Loucy (cell line): ENCODE measurements around the gene STK39.

ENCODE experiments used
- H2AFZ ChIP-seq: fragments of 200-600 bp; sonication (generic); 2 replicates; pipeline ENCODE4 v1.6.0; 2016; ENCODE audit warnings: antibody characterized with exemption, mild to moderate bottlenecking, low read length, moderate library complexity
- H3F3A ChIP-seq: fragments of 200-600 bp; 2 replicates; pipeline ENCODE4 v1.6.0; 2016; ENCODE audit warnings: antibody characterized with exemption, low read depth, mild to moderate bottlenecking
- H3K27me3 ChIP-seq: fragments of 200-600 bp; sonication (generic); 2 replicates; pipeline ENCODE4 v1.6.1; 2014; ENCODE audit warnings: low read length, mild to moderate bottlenecking; ENCODE audit not compliant: insufficient read depth, poor library complexity, severe bottlenecking
- H3K36me3 ChIP-seq: fragments of 200-600 bp; sonication (generic); 2 replicates; pipeline ENCODE4 v1.6.1; 2016; ENCODE audit warnings: low read length; ENCODE audit not compliant: insufficient read depth
- H3K4me1 ChIP-seq: fragments of 200-600 bp; sonication (generic); 2 replicates; pipeline ENCODE4 v1.5.1; 2014; ENCODE audit warnings: low read length, mild to moderate bottlenecking; ENCODE audit not compliant: insufficient read depth, poor library complexity, severe bottlenecking
- H3K4me2 ChIP-seq: fragments of 200-600 bp; sonication (generic); 2 replicates; pipeline ENCODE4 v1.6.0; 2014; ENCODE audit warnings: antibody characterized with exemption, low read length, low read depth, mild to moderate bottlenecking; ENCODE audit not compliant: poor library complexity, severe bottlenecking
- H3K4me3 ChIP-seq: fragments of 200-600 bp; sonication (generic); 2 replicates; pipeline ENCODE4 v1.5.1; 2014; ENCODE audit warnings: low read length, mild to moderate bottlenecking, mixed read lengths; ENCODE audit not compliant: poor library complexity, severe bottlenecking
- H3K79me2 ChIP-seq: fragments of 200-600 bp; sonication (generic); 2 replicates; pipeline ENCODE4 v1.6.1; 2014; ENCODE audit warnings: low read length; ENCODE audit not compliant: insufficient read depth
- H3K9ac ChIP-seq: fragments of 200-600 bp; sonication (generic); 2 replicates; pipeline ENCODE4 v1.6.0; 2014; ENCODE audit warnings: mild to moderate bottlenecking, low read depth, low read length, moderate library complexity; ENCODE audit not compliant: poor library complexity, severe bottlenecking
- H3K9me2 ChIP-seq: fragments of 200-600 bp; sonication (generic); replicated peaks from 2 replicates; pipeline ENCODE4 v1.6.1; 2016; ENCODE audit warnings: low read depth, low read length, mixed read lengths
- H3K9me3 ChIP-seq: fragments of 200-600 bp; sonication (generic); 2 replicates; pipeline ENCODE4 v1.6.1; 2014; ENCODE audit warnings: mild to moderate bottlenecking, antibody characterized with exemption, low read length, low read depth; ENCODE audit not compliant: insufficient read depth
- H4K20me1 ChIP-seq: fragments of 200-600 bp; sonication (generic); 2 replicates; pipeline ENCODE4 v1.6.0; 2014; ENCODE audit warnings: antibody characterized with exemption, low read length, mild to moderate bottlenecking; ENCODE audit not compliant: insufficient read depth, poor library complexity, severe bottlenecking
- EZH2phosphoT487 ChIP-seq: fragments of 200-600 bp; IDR thresholded peaks from 2 replicates; pipeline ENCODE4 v1.6.1; 2018; ENCODE audit warnings: antibody characterized with exemption, mild to moderate bottlenecking, moderate library complexity, borderline replicate concordance
- TF ChIP-seq, protein P1 (sequence below): fragments of 200-600 bp; sonication (generic); conservative IDR thresholded peaks from 2 replicates; pipeline ENCODE4 v1.5.1; 2014; ENCODE audit warnings: mild to moderate bottlenecking, antibody characterized with exemption, low read length

Gene STK39

DNA sequence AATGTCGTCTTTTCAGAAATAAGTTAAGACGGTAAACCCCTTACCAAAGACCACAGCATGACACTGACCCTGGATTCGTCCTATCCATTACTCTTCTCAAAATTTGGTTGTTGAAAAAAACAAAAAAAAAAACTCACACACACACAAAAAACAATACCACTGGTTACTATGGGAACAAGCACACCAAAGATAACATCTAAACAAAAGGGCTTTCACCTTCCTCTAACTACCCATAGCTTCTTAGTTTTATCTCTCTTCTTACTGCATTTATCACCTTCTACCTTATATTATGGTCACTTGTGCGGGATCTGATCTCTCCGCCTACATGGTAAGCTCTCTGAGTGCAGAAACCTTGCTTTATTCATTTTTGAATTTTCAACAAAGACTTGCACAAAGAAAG, 192.7 kb downstream of the STK39 start:
- no peak overlapping the region for H3K4me2 ChIP-seq
- no peak overlapping the region for H3K4me3 ChIP-seq
- H3F3A ChIP-seq: no peaks in the 10 kb centered on the region
- no peak overlapping the region for H2AFZ ChIP-seq
- no peaks in the 10 kb centered on the region for H3K9me3 ChIP-seq
- no peak for TF ChIP-seq EZH2phosphoT487
- TF ChIP-seq, protein P1, sequence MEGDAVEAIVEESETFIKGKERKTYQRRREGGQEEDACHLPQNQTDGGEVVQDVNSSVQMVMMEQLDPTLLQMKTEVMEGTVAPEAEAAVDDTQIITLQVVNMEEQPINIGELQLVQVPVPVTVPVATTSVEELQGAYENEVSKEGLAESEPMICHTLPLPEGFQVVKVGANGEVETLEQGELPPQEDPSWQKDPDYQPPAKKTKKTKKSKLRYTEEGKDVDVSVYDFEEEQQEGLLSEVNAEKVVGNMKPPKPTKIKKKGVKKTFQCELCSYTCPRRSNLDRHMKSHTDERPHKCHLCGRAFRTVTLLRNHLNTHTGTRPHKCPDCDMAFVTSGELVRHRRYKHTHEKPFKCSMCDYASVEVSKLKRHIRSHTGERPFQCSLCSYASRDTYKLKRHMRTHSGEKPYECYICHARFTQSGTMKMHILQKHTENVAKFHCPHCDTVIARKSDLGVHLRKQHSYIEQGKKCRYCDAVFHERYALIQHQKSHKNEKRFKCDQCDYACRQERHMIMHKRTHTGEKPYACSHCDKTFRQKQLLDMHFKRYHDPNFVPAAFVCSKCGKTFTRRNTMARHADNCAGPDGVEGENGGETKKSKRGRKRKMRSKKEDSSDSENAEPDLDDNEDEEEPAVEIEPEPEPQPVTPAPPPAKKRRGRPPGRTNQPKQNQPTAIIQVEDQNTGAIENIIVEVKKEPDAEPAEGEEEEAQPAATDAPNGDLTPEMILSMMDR: no peak
- H3K27me3 ChIP-seq: no peaks in the 10 kb centered on the region
- peaks cover 6% of the 10 kb centered on the region for H3K4me1 ChIP-seq
- H4K20me1 ChIP-seq: no peaks in the 10 kb centered on the region
- peaks cover 39% of the 10 kb centered on the region; the same call in 1 of the 2 replicates for H3K36me3 ChIP-seq
- no peaks in the 10 kb centered on the region for H3K9me2 ChIP-seq
- no peaks in the 10 kb centered on the region for H3K79me2 ChIP-seq
- no peak overlapping the region for H3K9ac ChIP-seq

DNA sequence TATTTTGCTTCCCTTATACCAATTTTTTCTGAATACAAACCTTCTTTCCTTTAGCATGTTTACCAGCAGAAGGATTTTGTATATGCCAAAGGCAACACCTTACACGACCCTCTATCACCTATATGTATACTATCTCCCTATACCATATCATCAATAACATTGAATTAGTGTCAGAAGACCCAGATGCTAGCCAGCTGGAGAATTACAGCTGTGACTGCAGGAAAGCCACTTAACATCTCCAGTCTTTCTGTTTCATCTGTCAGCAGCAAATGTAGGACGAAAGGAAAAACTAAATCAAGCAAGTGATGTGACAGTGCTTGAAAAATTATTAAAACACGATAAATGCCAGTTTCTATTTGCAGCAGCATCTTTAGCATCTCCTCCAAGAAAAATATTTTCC, 193.7 kb downstream of the STK39 start:
- no peak for TF ChIP-seq EZH2phosphoT487
- TF ChIP-seq, protein P1: no peak
- no peaks in the 10 kb centered on the region for H3F3A ChIP-seq
- peaks cover 38% of the 10 kb centered on the region; the same call in 1 of the 2 replicates for H3K36me3 ChIP-seq
- no peak overlapping the region for H2AFZ ChIP-seq
- peaks cover 6% of the 10 kb centered on the region for H3K4me1 ChIP-seq
- H3K4me2 ChIP-seq: no peak overlapping the region
- H4K20me1 ChIP-seq: no peaks in the 10 kb centered on the region
- no peaks in the 10 kb centered on the region for H3K9me2 ChIP-seq
- H3K4me3 ChIP-seq: no peak overlapping the region
- H3K9ac ChIP-seq: no peak overlapping the region
- no peaks in the 10 kb centered on the region for H3K79me2 ChIP-seq
- no peaks in the 10 kb centered on the region for H3K27me3 ChIP-seq
- no peaks in the 10 kb centered on the region for H3K9me3 ChIP-seq

DNA sequence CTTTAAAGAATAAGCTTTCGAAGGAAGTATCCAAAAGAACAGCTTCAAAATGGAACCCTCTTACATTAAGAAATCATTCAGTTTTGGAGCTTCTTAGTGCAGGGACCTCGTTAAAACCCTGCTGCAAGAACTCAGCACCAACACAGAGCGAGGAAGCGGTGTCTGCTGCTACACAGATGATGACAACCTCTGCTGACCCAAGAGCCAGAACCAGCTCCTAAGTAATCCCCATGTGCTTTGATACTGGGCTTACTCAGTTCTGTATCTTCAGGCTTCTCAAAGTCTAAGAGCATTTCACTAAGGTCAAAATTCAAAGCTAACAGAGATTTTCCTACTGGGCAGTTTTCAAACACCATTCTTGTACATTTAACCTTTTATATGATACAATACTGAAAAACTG, 194.6 kb downstream of the STK39 start:
- H3K9me3 ChIP-seq: no peaks in the 10 kb centered on the region
- no peak overlapping the region for H2AFZ ChIP-seq
- no peaks in the 10 kb centered on the region for H3F3A ChIP-seq
- H3K4me2 ChIP-seq: no peak overlapping the region
- no peak overlapping the region for H3K9ac ChIP-seq
- H4K20me1 ChIP-seq: no peaks in the 10 kb centered on the region
- H3K79me2 ChIP-seq: no peaks in the 10 kb centered on the region
- H3K4me3 ChIP-seq: no peak overlapping the region
- TF ChIP-seq EZH2phosphoT487: no peak
- TF ChIP-seq, protein P1: no peak
- H3K4me1 ChIP-seq: peaks cover 6% of the 10 kb centered on the region
- no peaks in the 10 kb centered on the region for H3K9me2 ChIP-seq
- H3K27me3 ChIP-seq: no peaks in the 10 kb centered on the region
- H3K36me3 ChIP-seq: peaks cover 37% of the 10 kb centered on the region; the same call in 1 of the 2 replicates
